HL-60 (cell line): ENCODE measurements around the gene DYNLL1.

Experiments
- CTCF ChIP-seq: IDR thresholded peaks from one replicate; pipeline ENCODE4 v1.5.1; 2011; ENCODE audit warnings: low read length, control low read depth, inconsistent platforms; ENCODE audit not compliant: insufficient read depth
- POLR2AphosphoS5 ChIP-seq: IDR thresholded peaks from 2 replicates; pipeline ENCODE4 v1.6.1; 2012; ENCODE audit warnings: low read depth
- REST ChIP-seq: IDR thresholded peaks from 2 replicates; pipeline ENCODE4 v1.6.1; 2012; ENCODE audit warnings: low read depth; ENCODE audit not compliant: insufficient replicate concordance

GRCh38 chr12:120532701-120533238 lies 36.9 kb downstream of the DYNLL1 start:
- TF ChIP-seq CTCF (no peak), POLR2AphosphoS5 (no peak), REST (no peak)
